A549 (cell line): ENCODE measurements around the gene POGK. TPM values are rescaled to one million over a fixed set of nuclear protein-coding genes. Genes with fewer than 3 reads are reported as not detected.
A peak's percentile ranks its signal among the peaks of the same experiment; 100 is the strongest.

ENCODE experiments used
- ATAC-seq, 2 experiments: fragments of 200-7000 bp in 1 of 2; fragments of >200 bp in 1 of 2; cut with Nextera tagmentation in 1 of 2; cut with Tn5 transposase in 1 of 2; 3 replicates each; pipeline versions ENCODE4 v1.8.0 to v1.9.1; 2018 to 2020; ENCODE audit warnings: mild to moderate bottlenecking in 1 of 2, moderate library complexity in 1 of 2
- CTCF ChIA-PET: fragments of 300-600 bp; sonication (Branson Sonifier 250); formaldehyde crosslinking; extraction: SDS; loops from one replicate; lab custom pipeline; 2021; ENCODE audit warnings: antibody characterized with exemption, inconsistent platforms; lab: Yijun Ruan, JAX
- POLR2A ChIA-PET: fragments of 350-600 bp; formaldehyde crosslinking; extraction: SDS; loops from one replicate; lab custom pipeline; 2021; ENCODE audit warnings: antibody characterized with exemption, inconsistent platforms; lab: Yijun Ruan, JAX
- DNase-seq, 2 experiments: peaks; one replicate each; pipeline versions ENCODE4 v3.0.0 to v3.0.0-alpha.2; 2011 to 2016; ENCODE audit warnings: low read depth in 1 of 2, low spot score in 1 of 2
- FAIRE-seq: peaks from 2 replicates; lab custom pipeline; 2011; peaks lifted over from hg19 to GRCh38; lab: Jason Lieb, UNC
- H3K27ac ChIP-seq, 2 experiments: fragments of >200 bp; sonication (Bioruptor Twin); formaldehyde crosslinking; 3 replicates each; pipeline ENCODE4 v1.5.1; 2016 to 2017
- H3K4me1 ChIP-seq: fragments of >200 bp; sonication (Bioruptor Twin); formaldehyde crosslinking; 3 replicates; pipeline ENCODE4 v1.6.1; 2016
- H3K4me2 ChIP-seq: fragments of >200 bp; sonication (Bioruptor Twin); formaldehyde crosslinking; 3 replicates; pipeline ENCODE4 v1.6.1; 2016
- H3K4me3 ChIP-seq: fragments of >200 bp; sonication (Bioruptor Twin); formaldehyde crosslinking; 3 replicates; pipeline ENCODE4 v1.5.1; 2016
- H3K9me3 ChIP-seq: fragments of >200 bp; sonication (Bioruptor Twin); formaldehyde crosslinking; 3 replicates; pipeline ENCODE4 v1.6.1; 2016
- BHLHE40 ChIP-seq: IDR thresholded peaks from 2 replicates; pipeline ENCODE4 v1.6.1; 2012; ENCODE audit warnings: low read depth, low read length, inconsistent platforms
- CBX2 ChIP-seq: fragments of 200-600 bp; sonication (generic); IDR thresholded peaks from 2 replicates; pipeline ENCODE4 v1.6.1; 2016; ENCODE audit warnings: low read depth, mild to moderate bottlenecking, borderline replicate concordance
- CBX8 ChIP-seq: fragments of 200-600 bp; sonication (generic); IDR thresholded peaks from 2 replicates; pipeline ENCODE4 v1.6.1; 2016
- EHMT2 ChIP-seq: fragments of 200-600 bp; sonication (generic); IDR thresholded peaks from 2 replicates; pipeline ENCODE4 v1.6.1; 2016; ENCODE audit warnings: antibody characterized with exemption, low read depth, mild to moderate bottlenecking, moderate library complexity
- EP300 ChIP-seq, 2 experiments: fragments of >200 bp; sonication (Bioruptor Twin); formaldehyde crosslinking; IDR thresholded peaks; 2 replicates in 1 of 2; 3 replicates in 1 of 2; pipeline ENCODE4 v1.6.1; 2016 to 2017
- FOSL2 ChIP-seq, 2 experiments: fragments of 450-650 bp in 1 of 2; fragments of >200 bp in 1 of 2; sonication (Bioruptor Twin) in 1 of 2; formaldehyde crosslinking; IDR thresholded peaks; 2 replicates each; pipeline versions ENCODE4 v1.5.0 to v1.6.1; 2016 to 2020; ENCODE audit warnings: mild to moderate bottlenecking in 1 of 2, moderate library complexity in 1 of 2
- GATA3 ChIP-seq: IDR thresholded peaks from 2 replicates; pipeline ENCODE4 v1.6.1; 2012; ENCODE audit warnings: borderline replicate concordance
- HDAC2 ChIP-seq: fragments of 200-600 bp; sonication (generic); IDR thresholded peaks from 2 replicates; pipeline ENCODE4 v1.6.1; 2016
- HOXB13 ChIP-seq: fragments of 250-450 bp; sonication (Bioruptor Pico); IDR thresholded peaks from 2 replicates; pipeline ENCODE4 v1.5.0; 2020; ENCODE audit warnings: low read depth, mild to moderate bottlenecking, moderate library complexity
- HOXB5 ChIP-seq: fragments of 250-450 bp; sonication (Bioruptor Pico); IDR thresholded peaks from 2 replicates; pipeline ENCODE4 v1.5.0; 2020; ENCODE audit warnings: mild to moderate bottlenecking, moderate library complexity
- JUN ChIP-seq, 2 experiments: fragments of >200 bp; sonication (Bioruptor Twin); formaldehyde crosslinking; IDR thresholded peaks; 2 replicates in 1 of 2; 3 replicates in 1 of 2; pipeline ENCODE4 v1.6.1; 2016 to 2017
- JUNB ChIP-seq: fragments of >200 bp; sonication (Bioruptor Twin); formaldehyde crosslinking; IDR thresholded peaks from 2 replicates; pipeline ENCODE4 v1.6.1; 2016
- KDM1A ChIP-seq: fragments of 200-600 bp; sonication (generic); IDR thresholded peaks from 2 replicates; pipeline ENCODE4 v1.6.1; 2016; ENCODE audit warnings: low read depth, mild to moderate bottlenecking
- PHF8 ChIP-seq: fragments of 200-600 bp; sonication (generic); IDR thresholded peaks from 2 replicates; pipeline ENCODE4 v1.6.1; 2016; ENCODE audit warnings: low read depth, mild to moderate bottlenecking, antibody characterized with exemption, moderate library complexity, borderline replicate concordance
- POLR2A ChIP-seq: IDR thresholded peaks from 2 replicates; pipeline ENCODE4 v1.6.1; 2012; ENCODE audit warnings: mild to moderate bottlenecking, low read length
- RARB ChIP-seq: fragments of 250-450 bp; sonication (Bioruptor Pico); IDR thresholded peaks from 2 replicates; pipeline ENCODE4 v1.8.0; 2021; ENCODE audit warnings: mild to moderate bottlenecking, moderate library complexity
- RFX5 ChIP-seq: fragments of 450-650 bp; IDR thresholded peaks from 2 replicates; pipeline ENCODE4 v1.7.1; 2014; ENCODE audit warnings: antibody characterized with exemption, mild to moderate bottlenecking, moderate library complexity
- RNF2 ChIP-seq: fragments of 200-600 bp; sonication (generic); IDR thresholded peaks from 2 replicates; pipeline ENCODE4 v1.6.1; 2016; ENCODE audit warnings: low read depth, mild to moderate bottlenecking, antibody characterized with exemption, moderate library complexity, borderline replicate concordance
- SREBF2 ChIP-seq: fragments of 450-650 bp; IDR thresholded peaks from 2 replicates; pipeline ENCODE4 v1.6.1; 2014; ENCODE audit warnings: mild to moderate bottlenecking, moderate library complexity
- TP53 ChIP-seq: fragments of 250-450 bp; sonication (Bioruptor Pico); IDR thresholded peaks from 2 replicates; pipeline ENCODE4 v1.5.0; 2021; ENCODE audit warnings: mild to moderate bottlenecking, moderate library complexity
- ZNF302 ChIP-seq: fragments of 250-450 bp; sonication (Bioruptor Pico); IDR thresholded peaks from 2 replicates; pipeline ENCODE4 v1.9.0; 2021; ENCODE audit warnings: inconsistent platforms, mild to moderate bottlenecking, moderate library complexity
- WGBS: methylation state at CpG from one replicate; pipeline ENCODE4 v1.1.6; 2017; ENCODE audit errors: missing lambda C conversion rate; 5-methylcytosine and 5-hydroxymethylcytosine counted together
- polyA plus RNA-seq, 4 experiments: library from polyadenylated mRNA; depleted of rRNA in 3 of 4; stranded (reverse); fragments of >200 nt; fragmentation: RNase III in 1 of 4; extraction: RNeasy Plus Mini Kit Qiagen cat#74134 plus additional on column Dnase treatment in 1 of 4; gene quantifications; 2 replicates in 3 of 4; 3 replicates in 1 of 4; pipeline ENCODE4 v1.2.3, GENCODE V29; 2011 to 2017
- TF ChIP-seq, protein P1 (sequence below): fragments of 200-600 bp; sonication (generic); IDR thresholded peaks from 2 replicates; pipeline ENCODE4 v1.6.1; 2016; ENCODE audit warnings: antibody characterized with exemption, mild to moderate bottlenecking, moderate library complexity
- TF ChIP-seq, protein P2 (sequence below): fragments of >200 bp; sonication (Bioruptor Twin); formaldehyde crosslinking; IDR thresholded peaks from 2 replicates; pipeline ENCODE4 v1.6.1; 2016
- TF ChIP-seq, protein P3 (sequence below): fragments of 250-450 bp; sonication (Bioruptor Pico); IDR thresholded peaks from 2 replicates; pipeline ENCODE4 v1.5.0; 2020; ENCODE audit warnings: low read depth, mild to moderate bottlenecking, moderate library complexity
- TF ChIP-seq, protein P4 (sequence below): fragments of >200 bp; sonication (Bioruptor Twin); formaldehyde crosslinking; IDR thresholded peaks from 3 replicates; pipeline ENCODE4 v1.5.1; 2016

POGK gene
- polyA plus RNA-seq, 2 of the 4 experiments (the other 2 are of a cell fraction): 27.4 to 37.2 TPM

DNA sequence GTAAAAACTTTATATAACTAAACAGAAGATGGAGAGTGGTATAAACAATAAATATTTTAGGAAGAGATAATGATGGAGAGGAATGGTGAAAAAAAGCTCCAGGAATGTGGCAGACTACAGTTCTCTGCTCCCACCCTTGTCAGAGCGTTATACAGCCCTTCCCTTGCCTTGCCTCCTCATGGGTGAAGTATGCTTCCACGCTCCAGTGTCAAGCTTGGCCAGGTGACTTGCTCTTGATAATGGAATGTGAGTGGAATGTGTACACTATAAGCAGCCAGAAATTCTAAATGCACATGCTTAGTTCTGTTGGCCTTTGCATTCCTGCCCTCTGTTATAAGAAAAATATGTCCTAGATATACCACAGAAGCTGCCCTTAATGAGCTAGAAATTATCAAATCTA, 24.7 kb upstream of the POGK start (continued):
- TF ChIP-seq BHLHE40 (no peak), TP53 (CRISPR knock-in tag) (no peak), JUNB (no peak), HOXB13 (CRISPR knock-in tag) (no peak), ZNF302 (CRISPR knock-in tag) (no peak), JUN (IDR thresholded peaks at IDR 0.05) (no peak), SREBF2 (no peak)

DNA sequence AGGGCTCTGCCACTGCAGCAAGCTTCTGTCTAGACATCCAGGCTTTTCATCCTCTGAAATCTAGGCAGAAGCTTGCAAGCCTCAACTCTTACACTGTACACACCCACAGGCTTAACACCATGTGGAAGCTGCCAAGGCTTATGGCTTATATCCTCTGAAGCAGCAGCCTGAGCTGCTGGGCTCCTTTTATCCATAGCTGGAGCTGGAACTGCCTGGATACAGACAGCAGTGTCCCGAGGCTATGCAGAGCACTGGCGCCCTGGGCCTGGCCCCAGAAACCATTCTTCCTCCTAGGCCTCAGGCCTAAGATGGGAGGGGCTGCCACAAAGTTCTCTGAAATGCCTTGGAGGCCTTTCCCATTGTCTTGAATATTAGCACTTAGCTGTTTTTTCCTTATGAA, 19.3 kb upstream of the POGK start:
- DNase-seq (no peak), FAIRE-seq (no peak), ATAC-seq (no peak)
- H3K9me3 ChIP-seq: no peaks in the 10 kb centered on the region
- no peak overlapping the region for H3K27ac ChIP-seq
- WGBS: 23% methylated on average over 2 of the region's 2 CpGs
- CTCF ChIA-PET: interaction anchor here (1.0 kb wide), 1 partner anchor 239 kb away, joined by 3 read pairs; no protein-coding TSS in a partner anchor
- no peak overlapping the region for H3K4me3 ChIP-seq
- POLR2A ChIA-PET: no interaction called here
- no peak overlapping the region for H3K4me2 ChIP-seq
- no peaks in the 10 kb centered on the region for H3K4me1 ChIP-seq
- TF ChIP-seq, protein P1, sequence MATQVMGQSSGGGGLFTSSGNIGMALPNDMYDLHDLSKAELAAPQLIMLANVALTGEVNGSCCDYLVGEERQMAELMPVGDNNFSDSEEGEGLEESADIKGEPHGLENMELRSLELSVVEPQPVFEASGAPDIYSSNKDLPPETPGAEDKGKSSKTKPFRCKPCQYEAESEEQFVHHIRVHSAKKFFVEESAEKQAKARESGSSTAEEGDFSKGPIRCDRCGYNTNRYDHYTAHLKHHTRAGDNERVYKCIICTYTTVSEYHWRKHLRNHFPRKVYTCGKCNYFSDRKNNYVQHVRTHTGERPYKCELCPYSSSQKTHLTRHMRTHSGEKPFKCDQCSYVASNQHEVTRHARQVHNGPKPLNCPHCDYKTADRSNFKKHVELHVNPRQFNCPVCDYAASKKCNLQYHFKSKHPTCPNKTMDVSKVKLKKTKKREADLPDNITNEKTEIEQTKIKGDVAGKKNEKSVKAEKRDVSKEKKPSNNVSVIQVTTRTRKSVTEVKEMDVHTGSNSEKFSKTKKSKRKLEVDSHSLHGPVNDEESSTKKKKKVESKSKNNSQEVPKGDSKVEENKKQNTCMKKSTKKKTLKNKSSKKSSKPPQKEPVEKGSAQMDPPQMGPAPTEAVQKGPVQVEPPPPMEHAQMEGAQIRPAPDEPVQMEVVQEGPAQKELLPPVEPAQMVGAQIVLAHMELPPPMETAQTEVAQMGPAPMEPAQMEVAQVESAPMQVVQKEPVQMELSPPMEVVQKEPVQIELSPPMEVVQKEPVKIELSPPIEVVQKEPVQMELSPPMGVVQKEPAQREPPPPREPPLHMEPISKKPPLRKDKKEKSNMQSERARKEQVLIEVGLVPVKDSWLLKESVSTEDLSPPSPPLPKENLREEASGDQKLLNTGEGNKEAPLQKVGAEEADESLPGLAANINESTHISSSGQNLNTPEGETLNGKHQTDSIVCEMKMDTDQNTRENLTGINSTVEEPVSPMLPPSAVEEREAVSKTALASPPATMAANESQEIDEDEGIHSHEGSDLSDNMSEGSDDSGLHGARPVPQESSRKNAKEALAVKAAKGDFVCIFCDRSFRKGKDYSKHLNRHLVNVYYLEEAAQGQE: no peak
- no peak for TF ChIP-seq PHF8
- no peak for TF ChIP-seq POLR2A
- no peak for TF ChIP-seq RNF2
- TF ChIP-seq, protein P2, sequence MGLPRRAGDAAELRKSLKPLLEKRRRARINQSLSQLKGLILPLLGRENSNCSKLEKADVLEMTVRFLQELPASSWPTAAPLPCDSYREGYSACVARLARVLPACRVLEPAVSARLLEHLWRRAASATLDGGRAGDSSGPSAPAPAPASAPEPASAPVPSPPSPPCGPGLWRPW: no peak
- TF ChIP-seq KDM1A: no peak
- TF ChIP-seq GATA3: no peak
- no peak for TF ChIP-seq CBX8
- no peak for TF ChIP-seq EP300 (IDR thresholded peaks at IDR 0.05)
- no peak for TF ChIP-seq RFX5
- TF ChIP-seq, protein P3, sequence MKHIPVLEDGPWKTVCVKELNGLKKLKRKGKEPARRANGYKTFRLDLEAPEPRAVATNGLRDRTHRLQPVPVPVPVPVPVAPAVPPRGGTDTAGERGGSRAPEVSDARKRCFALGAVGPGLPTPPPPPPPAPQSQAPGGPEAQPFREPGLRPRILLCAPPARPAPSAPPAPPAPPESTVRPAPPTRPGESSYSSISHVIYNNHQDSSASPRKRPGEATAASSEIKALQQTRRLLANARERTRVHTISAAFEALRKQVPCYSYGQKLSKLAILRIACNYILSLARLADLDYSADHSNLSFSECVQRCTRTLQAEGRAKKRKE (CRISPR knock-in tag): no peak
- no peak for TF ChIP-seq HDAC2
- TF ChIP-seq FOSL2 (IDR thresholded peaks at IDR 0.05): no peak
- TF ChIP-seq FOSL2 (CRISPR knock-in tag; IDR thresholded peaks at IDR 0.05): no peak
- TF ChIP-seq, all 56 proteins: peak for 0

DNA sequence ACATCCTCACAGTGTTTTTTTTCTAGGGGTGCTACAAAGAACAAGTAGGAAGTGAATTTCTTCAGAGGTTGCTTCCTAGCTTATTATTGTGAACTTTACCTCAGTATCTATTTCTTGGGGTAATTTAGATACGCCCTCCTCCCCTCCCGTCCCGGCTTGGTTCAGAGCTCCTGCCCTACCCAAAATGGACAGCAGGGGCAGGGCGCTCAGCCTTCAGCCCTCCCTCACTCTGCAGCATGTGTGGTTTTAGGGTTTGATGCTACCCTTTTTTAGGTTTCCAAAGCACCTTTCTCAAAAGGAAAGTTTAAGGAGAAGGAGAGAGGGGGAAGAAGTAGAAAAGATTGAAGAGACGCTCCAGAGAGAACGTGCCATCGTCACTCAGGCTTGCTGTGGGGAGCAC, 16.9 kb upstream of the POGK start:
- DNase-seq: peak; percentile 13 to 30
- Histone ChIP-seq H3K4me2 (no peak overlapping the region), H3K4me3 (no peak overlapping the region), H3K4me1 (no peaks in the 10 kb centered on the region)
- no peak for FAIRE-seq
- TF ChIP-seq ZNF302 (CRISPR knock-in tag): no peak
- no peak for TF ChIP-seq EHMT2
- no peak for TF ChIP-seq RARB
- TF ChIP-seq RFX5: no peak
- TF ChIP-seq, protein P4, sequence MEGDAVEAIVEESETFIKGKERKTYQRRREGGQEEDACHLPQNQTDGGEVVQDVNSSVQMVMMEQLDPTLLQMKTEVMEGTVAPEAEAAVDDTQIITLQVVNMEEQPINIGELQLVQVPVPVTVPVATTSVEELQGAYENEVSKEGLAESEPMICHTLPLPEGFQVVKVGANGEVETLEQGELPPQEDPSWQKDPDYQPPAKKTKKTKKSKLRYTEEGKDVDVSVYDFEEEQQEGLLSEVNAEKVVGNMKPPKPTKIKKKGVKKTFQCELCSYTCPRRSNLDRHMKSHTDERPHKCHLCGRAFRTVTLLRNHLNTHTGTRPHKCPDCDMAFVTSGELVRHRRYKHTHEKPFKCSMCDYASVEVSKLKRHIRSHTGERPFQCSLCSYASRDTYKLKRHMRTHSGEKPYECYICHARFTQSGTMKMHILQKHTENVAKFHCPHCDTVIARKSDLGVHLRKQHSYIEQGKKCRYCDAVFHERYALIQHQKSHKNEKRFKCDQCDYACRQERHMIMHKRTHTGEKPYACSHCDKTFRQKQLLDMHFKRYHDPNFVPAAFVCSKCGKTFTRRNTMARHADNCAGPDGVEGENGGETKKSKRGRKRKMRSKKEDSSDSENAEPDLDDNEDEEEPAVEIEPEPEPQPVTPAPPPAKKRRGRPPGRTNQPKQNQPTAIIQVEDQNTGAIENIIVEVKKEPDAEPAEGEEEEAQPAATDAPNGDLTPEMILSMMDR: no peak
- no peak for TF ChIP-seq CBX2
- no peak for TF ChIP-seq HOXB5
- TF ChIP-seq, protein P1: no peak
- TF ChIP-seq, all 56 proteins: peak for 0
- ChIA-PET CTCF (no interaction called here), POLR2A (no interaction called here)
- Histone ChIP-seq H3K9me3 (no peaks in the 10 kb centered on the region), H3K27ac (no peak overlapping the region)
- 33% methylated on average over 7 of the region's 7 CpGs for WGBS
- peak; percentile 84 to 93; a peak in 5 of 6 replicates for ATAC-seq
